ENCODE measurements around the gene TEKTIP1.

DNA sequence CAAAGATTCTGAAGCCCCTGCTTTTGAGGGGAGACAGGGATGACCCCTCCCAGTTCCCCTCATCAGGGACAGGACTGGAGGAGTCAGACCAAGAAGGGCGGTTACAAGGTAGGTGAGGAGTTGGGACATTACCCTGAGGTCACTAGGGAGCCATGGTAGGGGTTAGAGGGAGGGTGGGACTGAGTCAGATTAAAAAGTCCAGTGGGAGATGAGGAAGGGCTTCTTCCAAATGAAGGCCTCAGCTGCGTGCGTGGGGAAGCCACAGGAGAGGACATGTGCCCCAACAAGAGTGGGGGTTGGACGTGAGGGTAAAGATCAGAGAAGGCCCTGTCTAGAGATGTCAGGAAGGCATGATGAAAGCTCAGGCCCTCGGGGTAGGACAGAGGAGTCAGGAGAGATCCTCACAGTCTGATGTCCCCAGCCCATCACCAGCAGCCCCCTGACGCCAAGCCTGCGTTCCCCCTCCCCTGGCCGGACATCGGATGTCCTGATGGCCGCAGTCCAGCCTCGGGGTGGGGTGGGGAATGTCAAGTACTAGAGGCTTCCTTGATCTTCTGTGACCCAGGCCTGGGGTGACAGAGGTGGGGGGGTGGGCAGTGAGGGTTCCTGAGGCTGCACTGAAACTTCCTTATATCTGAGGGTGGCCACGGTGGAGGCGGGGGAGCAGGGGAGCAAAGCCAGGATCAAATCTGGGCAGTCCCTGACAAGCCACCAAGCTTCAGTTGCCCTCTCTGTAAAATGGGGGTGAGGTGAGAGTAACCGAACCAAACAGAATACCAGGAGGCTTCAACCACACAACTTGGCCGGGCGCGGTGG lies 24.9 kb downstream of the TEKTIP1 start:
- TF ChIP-seq GATA2 (IDR thresholded peaks at IDR 0.05; ENCODE audit: low read depth, low read length): no peak
- no peak for TF ChIP-seq GATA3 (IDR thresholded peaks at IDR 0.05; ENCODE audit: low read depth, low read length)
